HG03442 (cell line): ENCODE results near the gene ANO4.
"Not testable (repeated sequence)": the region's sequence is repeated elsewhere in the genome, so short reads cannot be mapped to it uniquely, and the experiment has no call there.

ENCODE experiments used
- ATAC-seq: cut with Tn5 transposase; IDR thresholded peaks from one replicate; pipeline ENCODE4 v1.9.1; 2021; ENCODE audit warnings: mild to moderate bottlenecking, moderate library complexity; ENCODE audit not compliant: unreplicated experiment

Gene ANO4

GRCh38 chr12:100986595-100987547, 192.3 kb downstream of the ANO4 start:
- ATAC-seq, result no peak

- peak; percentile 97 for ATAC-seq
Measured at GRCh38 chr12:100987552-100988521, 193.3 kb downstream of the ANO4 start.

GRCh38 chr12:100989509-100989908, 194.9 kb downstream of the ANO4 start:
- ATAC-seq, result not testable (repeated sequence)

GRCh38 chr12:100991102-100991501, 196.5 kb downstream of the ANO4 start:
- no peak for ATAC-seq

- ATAC-seq, result no peak
Measured at GRCh38 chr12:100992194-100992593, 197.6 kb downstream of the ANO4 start.

GRCh38 chr12:100993916-100994450, 199.4 kb downstream of the ANO4 start:
- ATAC-seq, result no peak

GRCh38 chr12:100995201-100995600, 200.6 kb downstream of the ANO4 start:
- peak; percentile 75 for ATAC-seq

GRCh38 chr12:100995771-100996170, 201.2 kb downstream of the ANO4 start:
- ATAC-seq, result peak; percentile 90

- peak; percentile 87 for ATAC-seq
Measured at GRCh38 chr12:101001669-101002068, 207.1 kb downstream of the ANO4 start.

- ATAC-seq, result no peak
Measured at GRCh38 chr12:101002696-101003419, 208.3 kb downstream of the ANO4 start.

GRCh38 chr12:101004898-101005297, 210.3 kb downstream of the ANO4 start:
- ATAC-seq, result no peak

GRCh38 chr12:101009274-101009673, 214.7 kb downstream of the ANO4 start:
- ATAC-seq, result no peak

- no peak for ATAC-seq
Measured at GRCh38 chr12:101010896-101011295, 216.3 kb downstream of the ANO4 start.

- no peak for ATAC-seq
Measured at GRCh38 chr12:101013993-101014392, 219.4 kb downstream of the ANO4 start.

GRCh38 chr12:101015044-101015443, 220.5 kb downstream of the ANO4 start:
- no peak for ATAC-seq

GRCh38 chr12:101018540-101018939, 224.0 kb downstream of the ANO4 start:
- ATAC-seq, result no peak

- ATAC-seq, result no peak
Measured at GRCh38 chr12:101019201-101019600, 224.6 kb downstream of the ANO4 start.

GRCh38 chr12:101019667-101020066, 225.1 kb downstream of the ANO4 start:
- no peak for ATAC-seq

GRCh38 chr12:101021442-101021841, 226.9 kb downstream of the ANO4 start:
- ATAC-seq, result no peak

- no peak for ATAC-seq
Measured at GRCh38 chr12:101021911-101022388, 227.4 kb downstream of the ANO4 start.
